ENCODE data around the gene P4HB.

The P4HB gene

DNA sequence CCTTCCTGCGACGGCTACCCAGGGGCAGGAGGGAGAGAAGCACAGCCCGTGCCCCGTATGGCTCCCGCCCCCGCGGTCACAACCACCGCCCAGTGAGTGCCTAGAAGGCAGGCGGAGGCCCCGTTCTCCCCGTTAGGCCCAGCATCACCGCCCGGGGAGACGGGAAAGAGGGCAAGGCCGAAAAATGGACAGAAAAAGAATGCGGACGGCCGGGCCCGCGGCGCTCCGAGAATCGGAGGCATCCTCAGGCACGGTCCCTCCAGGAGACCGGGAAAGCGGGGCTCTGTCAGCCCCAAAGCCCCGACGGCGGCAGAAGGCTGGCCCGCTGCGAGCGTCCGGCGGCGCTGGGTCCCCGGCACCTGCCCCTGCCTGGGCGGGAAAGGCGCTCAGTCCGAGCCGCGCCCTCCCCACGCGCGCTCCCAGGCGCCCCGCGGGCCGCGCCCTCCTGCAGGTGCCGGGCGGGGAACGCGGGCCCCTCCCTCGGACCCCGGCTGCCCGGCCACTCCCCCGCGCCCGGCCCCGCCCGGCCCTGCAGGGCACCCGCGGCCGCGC lies 27.7 kb downstream of the P4HB start:
- DNase-seq (ENCODE audit: low read depth in 2 of 2, low spot score in 1 of 2) = no peak

GRCh38 chr17:81831957-81832607 lies 28.3 kb downstream of the P4HB start:
- DNase-seq (ENCODE audit: low read depth in 2 of 2, low spot score in 1 of 2) = peak in 1 of 2 donors; percentile 23

DNA sequence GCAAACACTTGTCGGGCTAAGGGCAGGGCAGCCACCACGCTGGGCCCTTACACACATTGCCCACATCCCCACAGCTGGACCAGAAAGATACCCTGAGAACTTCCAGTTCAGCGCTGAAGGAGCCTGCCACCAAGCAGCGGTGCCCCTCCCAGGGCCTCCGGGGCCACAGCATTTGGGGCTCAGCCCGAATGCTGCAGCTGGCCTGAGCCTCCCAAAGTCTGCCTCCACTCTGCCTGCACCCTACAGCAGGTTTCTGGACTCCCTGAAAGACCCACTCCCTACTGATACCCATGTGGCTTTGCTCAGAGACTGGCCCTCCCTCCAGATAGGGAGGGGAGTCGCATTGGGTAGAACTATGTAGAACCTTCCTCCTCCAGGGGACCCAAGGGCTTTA lies 28.8 kb downstream of the P4HB start:
- DNase-seq (ENCODE audit: low read depth in 2 of 2, low spot score in 1 of 2) = no peak

GRCh38 chr17:81829858-81830257 lies 30.5 kb downstream of the P4HB start:
- no peak for DNase-seq (ENCODE audit: low read depth in 2 of 2, low spot score in 1 of 2)

DNA sequence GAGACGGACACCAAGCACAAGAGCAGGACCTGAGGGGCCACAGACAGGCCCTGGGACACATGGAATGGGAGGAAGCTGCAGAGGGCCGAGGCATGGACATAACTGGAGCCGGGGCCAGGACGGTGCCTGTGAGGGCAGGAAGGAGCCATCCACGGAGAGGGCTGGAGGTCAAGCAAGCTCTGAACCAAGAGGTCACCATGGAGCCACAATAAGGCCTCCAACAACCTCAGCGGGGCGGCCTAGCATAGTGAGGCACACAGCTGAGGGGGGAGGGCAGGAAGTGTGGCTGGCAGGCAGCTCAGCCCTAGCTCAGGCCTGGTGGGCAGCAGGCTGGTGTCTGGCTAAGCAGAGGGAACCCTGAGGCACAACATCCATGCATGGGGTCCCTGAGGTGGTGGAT lies 31.7 kb downstream of the P4HB start:
- DNase-seq (ENCODE audit: low read depth in 2 of 2, low spot score in 1 of 2) = no peak

DNA sequence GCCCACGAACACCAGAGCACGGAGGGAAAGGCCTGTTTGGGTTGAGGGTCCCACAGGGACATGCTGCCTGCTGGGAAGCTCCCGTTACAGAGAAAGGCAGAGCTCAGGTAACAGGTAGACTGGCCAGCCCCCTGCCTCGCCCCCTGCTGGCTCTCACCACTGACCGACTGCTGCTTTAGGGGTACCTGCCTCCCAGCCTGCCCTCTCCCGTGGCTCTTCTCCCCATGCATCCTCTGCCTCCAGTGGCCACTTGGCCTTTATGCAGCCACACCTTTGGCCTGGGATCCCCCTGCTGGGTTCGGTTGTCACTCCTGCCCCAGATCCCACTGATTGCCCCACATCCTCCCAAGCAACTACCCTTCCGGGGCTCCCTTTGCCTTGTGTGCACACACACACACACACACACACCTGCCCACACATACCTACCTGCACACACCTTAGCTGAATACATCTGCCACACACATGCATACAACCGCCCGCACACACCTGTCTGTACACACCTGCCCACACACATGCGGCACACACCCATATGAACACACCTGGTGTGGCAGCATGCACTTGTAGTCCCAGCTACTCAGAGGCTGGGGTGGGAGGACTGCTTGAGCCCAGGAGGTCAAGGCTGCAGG lies 34.4 kb downstream of the P4HB start:
- no peak for DNase-seq (ENCODE audit: low read depth in 2 of 2, low spot score in 1 of 2)

DNA sequence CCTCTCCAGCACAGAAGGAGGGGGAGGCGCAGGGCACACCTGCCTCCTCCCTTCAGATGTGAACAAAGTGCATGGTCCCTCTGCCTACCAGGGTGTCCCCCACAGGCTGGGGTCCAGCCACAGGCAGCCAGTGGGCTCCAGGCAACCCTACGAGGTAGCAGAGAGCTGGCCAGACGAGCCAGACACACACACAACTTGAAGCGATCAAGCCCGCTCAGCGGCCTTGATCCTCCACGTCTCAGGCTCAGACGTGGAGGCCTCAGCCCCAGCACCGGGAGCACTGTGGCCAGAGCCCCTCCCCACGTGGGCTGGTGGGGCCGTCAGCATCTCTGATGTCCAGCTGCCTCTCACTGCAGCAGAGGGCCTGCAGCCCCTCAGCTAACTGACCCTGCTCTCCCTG lies 35.7 kb downstream of the P4HB start:
- DNase-seq (ENCODE audit: low read depth in 2 of 2, low spot score in 1 of 2) = no peak

GRCh38 chr17:81823820-81824550 lies 36.4 kb downstream of the P4HB start:
- no peak for DNase-seq (ENCODE audit: low read depth in 2 of 2, low spot score in 1 of 2)

- DNase-seq (ENCODE audit: low read depth in 2 of 2, low spot score in 1 of 2) = no peak
Measured at GRCh38 chr17:81822996-81823819, 37.1 kb downstream of the P4HB start.

GRCh38 chr17:81822312-81822637 lies 38.1 kb downstream of the P4HB start:
- DNase-seq (ENCODE audit: low read depth in 2 of 2, low spot score in 1 of 2) = no peak

GRCh38 chr17:81821603-81822311 lies 38.6 kb downstream of the P4HB start:
- no peak for DNase-seq (ENCODE audit: low read depth in 2 of 2, low spot score in 1 of 2)

DNA sequence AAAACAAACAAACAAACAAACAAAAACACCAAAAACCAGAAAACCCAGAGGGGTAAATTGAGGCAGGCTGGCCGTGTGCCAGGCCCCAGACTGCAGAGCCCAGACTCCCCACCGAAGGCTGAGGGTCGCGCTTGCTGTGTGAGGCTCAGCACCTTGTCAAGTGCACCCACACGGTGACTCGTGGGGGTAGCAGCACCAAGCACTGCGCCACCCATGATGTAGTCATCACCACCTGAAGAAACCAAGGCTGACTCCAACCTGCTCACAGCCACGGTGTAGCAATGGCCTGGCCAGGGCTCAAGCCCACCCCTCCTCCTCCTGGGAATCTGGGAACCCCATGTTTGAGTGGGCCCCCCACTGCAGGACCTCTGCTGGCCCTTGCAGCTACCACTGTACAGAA lies 39.2 kb downstream of the P4HB start:
- no peak for DNase-seq (ENCODE audit: low read depth in 2 of 2, low spot score in 1 of 2)

DNA sequence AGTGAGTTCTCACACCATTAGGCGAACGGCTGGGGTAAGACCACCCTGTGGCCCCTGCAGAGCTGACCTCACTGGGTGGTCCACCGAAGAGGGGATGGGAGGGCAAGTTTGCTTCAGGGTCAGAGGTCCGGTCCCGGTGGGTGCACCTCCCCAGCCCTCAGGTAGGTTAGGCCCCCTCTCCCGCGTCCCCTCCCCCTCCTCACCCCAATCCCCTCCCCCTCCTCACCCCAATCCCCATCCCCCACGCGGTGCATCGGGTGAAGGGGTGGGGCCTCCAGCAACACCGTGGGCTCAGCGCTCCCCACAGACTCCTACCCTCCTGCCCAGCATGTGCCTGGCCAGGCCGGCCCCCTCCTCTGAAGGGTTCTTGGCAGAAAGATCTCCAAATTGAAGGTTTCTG lies 40.6 kb downstream of the P4HB start:
- DNase-seq (ENCODE audit: low read depth in 2 of 2, low spot score in 1 of 2) = no peak

GRCh38 chr17:81817758-81818147 lies 42.6 kb downstream of the P4HB start:
- no peak for DNase-seq (ENCODE audit: low read depth in 2 of 2, low spot score in 1 of 2)

- no peak for DNase-seq (ENCODE audit: low read depth in 2 of 2, low spot score in 1 of 2)
Measured at GRCh38 chr17:81815646-81815986, 44.7 kb downstream of the P4HB start.

DNA sequence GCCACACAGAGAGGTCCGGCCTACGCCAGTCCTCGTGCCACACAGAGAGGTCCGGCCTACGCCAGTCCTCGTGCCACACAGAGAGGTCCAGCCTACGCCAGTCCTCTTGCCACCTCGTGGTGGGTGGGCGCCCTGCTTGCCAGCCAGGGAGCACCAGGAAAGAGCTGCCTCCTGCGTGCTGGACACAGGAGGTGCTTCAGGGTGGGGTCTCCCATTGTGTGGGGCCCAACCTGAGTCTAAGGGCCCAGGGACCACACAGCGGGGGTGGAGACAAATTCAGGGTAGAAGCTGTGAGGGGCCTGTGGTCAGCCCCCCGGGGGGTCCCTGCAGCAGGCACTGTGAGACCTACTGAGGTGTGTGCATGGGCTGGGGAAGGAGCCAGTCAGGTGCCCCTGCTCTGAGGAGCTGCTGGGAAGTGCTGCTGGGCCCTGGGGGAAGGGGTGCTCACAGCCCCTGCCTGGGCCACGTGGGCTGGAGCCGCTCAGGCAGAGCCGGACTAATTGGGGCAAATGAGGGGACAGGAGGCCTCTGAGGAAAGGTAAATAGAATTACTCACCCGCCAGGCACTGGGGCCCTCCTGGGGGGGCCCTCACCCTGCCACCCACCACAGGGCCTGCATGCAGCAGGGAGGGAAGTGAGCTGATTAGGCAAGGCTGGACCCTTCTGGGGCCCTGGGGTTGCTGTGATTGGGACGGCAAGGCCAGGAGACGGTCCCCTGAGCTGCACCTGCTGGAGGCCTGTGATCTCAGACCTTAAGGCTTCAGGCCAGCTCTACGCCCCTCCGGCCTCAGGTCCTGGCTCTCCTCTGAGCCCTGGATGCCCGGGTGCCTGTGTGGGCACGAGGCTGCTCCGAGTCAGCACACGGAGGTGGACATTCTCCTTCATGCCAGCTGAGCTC lies 45.3 kb downstream of the P4HB start:
- DNase-seq (ENCODE audit: low read depth in 2 of 2, low spot score in 1 of 2) = no peak

DNA sequence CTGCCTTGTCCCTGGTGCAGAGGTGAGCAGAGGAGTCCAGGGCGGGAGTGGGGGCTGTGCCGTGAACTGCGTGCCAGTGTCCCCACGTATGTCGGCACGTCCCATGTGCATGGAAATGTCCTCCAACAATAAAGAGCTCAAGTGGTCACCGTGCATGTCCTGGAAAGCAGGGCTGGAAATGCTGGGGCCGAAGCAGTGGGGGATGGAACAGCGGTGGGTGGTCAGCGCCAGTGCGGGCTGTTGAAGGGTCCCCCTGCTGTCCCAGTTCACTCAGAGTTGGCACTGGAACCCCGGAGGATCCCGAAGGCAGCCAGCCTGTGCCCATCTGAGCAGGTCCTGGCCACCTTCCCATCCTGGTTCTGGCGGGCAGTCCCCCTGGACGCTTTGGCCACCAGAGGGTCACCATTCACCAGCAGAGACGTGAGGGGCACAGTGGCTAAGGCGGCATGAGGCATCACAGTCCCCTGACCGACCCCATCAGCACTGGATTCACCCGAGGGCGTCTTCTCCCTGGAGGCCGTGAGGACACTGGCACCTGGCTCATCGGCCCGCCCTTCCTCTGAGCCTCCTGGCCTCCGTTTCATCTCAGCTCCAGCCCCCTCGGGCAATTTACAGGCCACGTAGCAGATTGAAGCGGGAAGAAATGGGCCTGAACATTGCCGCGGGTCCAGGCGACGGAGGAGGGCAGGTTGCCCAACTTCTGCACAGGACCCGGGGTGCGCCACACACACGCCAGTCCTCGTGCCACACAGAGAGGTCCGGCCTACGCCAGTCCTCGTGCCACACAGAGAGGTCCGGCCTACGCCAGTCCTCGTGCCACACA lies 46.3 kb downstream of the P4HB start:
- no peak for DNase-seq (ENCODE audit: low read depth in 2 of 2, low spot score in 1 of 2)

DNA sequence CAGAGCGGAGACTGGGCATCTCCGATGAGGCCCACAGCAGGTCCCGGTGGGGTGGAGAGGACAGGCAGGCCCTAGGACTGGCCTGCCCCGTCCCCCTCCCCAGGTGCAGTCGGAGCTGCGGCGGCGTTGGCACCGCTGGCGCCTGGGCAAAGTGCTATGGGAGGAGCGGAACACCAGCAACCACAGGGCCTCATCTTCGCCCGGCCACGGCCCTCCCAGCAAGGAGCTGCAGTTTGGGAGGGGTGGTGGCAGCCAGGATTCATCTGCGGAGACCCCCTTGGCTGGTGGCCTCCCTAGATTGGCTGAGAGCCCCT lies 47.0 kb downstream of the P4HB start:
- no peak for DNase-seq (ENCODE audit: low read depth in 2 of 2, low spot score in 1 of 2)

Data from stimulated activated CD8-positive, alpha-beta memory T cell treated with anti-CD3 and anti-CD28 coated beads, Interleukin-4, amount 100 ng/mL, for 4 hours (primary cell).